DOHH2 (cell line): Measurements from ENCODE around the gene CDK4.

Experiments
- EZH2phosphoT487 ChIP-seq: fragments of 200-600 bp; sonication (generic); IDR thresholded peaks from 2 replicates; pipeline ENCODE4 v1.6.1; 2017; ENCODE audit warnings: borderline replicate concordance, mild to moderate bottlenecking, antibody characterized with exemption, low read length, moderate library complexity, mixed read lengths
- TF ChIP-seq, protein P1 (sequence below): fragments of 200-600 bp; sonication (generic); IDR thresholded peaks from one replicate; pipeline ENCODE4 v1.5.1; 2014; ENCODE audit warnings: antibody characterized with exemption, mild to moderate bottlenecking, low read depth, low read length; ENCODE audit not compliant: poor library complexity, severe bottlenecking

DNA sequence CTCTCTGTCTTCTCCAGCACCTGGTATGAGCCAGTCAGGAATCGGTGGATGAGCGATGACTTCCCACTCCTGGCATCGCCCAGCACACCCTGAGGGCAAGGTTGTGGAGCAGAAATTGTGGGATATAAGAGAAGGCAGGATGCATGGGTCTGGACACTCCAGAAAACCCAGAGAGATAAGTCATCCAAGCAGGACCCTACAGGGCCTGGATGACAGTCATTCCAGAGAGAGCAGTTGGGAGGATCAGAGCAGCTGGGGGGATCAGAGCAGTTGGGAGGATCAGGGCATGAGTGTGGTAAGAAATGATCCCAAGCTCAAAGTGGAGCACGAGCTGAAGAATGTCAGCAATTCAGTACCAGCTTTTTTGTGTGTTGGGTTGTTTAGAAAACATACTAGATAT is 17.5 kb downstream of the CDK4 start:
- no peak for TF ChIP-seq EZH2phosphoT487
- TF ChIP-seq, protein P1, sequence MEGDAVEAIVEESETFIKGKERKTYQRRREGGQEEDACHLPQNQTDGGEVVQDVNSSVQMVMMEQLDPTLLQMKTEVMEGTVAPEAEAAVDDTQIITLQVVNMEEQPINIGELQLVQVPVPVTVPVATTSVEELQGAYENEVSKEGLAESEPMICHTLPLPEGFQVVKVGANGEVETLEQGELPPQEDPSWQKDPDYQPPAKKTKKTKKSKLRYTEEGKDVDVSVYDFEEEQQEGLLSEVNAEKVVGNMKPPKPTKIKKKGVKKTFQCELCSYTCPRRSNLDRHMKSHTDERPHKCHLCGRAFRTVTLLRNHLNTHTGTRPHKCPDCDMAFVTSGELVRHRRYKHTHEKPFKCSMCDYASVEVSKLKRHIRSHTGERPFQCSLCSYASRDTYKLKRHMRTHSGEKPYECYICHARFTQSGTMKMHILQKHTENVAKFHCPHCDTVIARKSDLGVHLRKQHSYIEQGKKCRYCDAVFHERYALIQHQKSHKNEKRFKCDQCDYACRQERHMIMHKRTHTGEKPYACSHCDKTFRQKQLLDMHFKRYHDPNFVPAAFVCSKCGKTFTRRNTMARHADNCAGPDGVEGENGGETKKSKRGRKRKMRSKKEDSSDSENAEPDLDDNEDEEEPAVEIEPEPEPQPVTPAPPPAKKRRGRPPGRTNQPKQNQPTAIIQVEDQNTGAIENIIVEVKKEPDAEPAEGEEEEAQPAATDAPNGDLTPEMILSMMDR = no peak
